Measurements from ENCODE around the gene ADGRA1. TPM values are rescaled to one million over a fixed set of nuclear protein-coding genes. Genes with fewer than 3 reads are reported as not detected.
"Not testable (repeated sequence)": the region's sequence is repeated elsewhere in the genome, so short reads cannot be mapped to it uniquely, and the experiment has no call there.

ADGRA1 gene
- total RNA-seq, 4 donors from 2014 or later = not detected

DNA sequence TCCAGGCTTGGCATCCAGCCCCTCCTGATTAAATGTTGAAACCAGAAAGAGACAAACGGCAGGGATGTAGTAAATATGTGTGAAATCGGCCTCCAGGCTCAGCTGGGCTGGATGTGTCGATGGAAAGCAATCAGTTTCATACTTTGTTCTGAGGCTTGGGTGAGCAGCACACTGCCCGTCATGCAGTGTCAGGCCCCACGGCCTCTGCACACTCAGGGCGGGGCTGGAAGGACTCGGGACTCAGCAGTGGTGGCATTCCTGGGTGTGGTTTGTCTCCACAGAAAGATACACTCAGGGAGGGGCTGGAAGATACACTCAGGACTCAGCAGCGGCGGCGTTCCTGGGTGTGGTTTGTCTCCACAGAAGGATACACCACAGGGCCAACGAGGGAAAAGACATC lies 22.0 kb downstream of the ADGRA1 start:
- Histone ChIP-seq H3K27ac (peak overlapping the region; percentile 76 to 89 (median 82)), H3K27me3 (no peaks in the 10 kb centered on the region), H3K9me3 (no peaks in the 10 kb centered on the region), H3K36me3 (no peaks in the 10 kb centered on the region), H3K4me3 (peak overlapping the region in 1 of 4 donors; percentile 17), H3K4me1 (peaks cover 12 to 14% of the 10 kb centered on the region in 2 donors)
- in situ Hi-C loops (cut with MboI; ENCODE audit: low sequenced_read_pairs in 4 of 4) (loop anchor here in 1 of 4 donors (25.0 kb wide), 1 partner anchor 172 kb away; the partner anchor contains the start of gene CFAP46), intact Hi-C loops (cut with DNase I; ENCODE audit: low total_unique reads) (loop anchor here (10.0 kb wide), 1 partner anchor 645 kb away; no protein-coding TSS in a partner anchor)
- DNase-seq (peak; percentile 31 to 78), ATAC-seq (peak; percentile 78 to 80)
- TF ChIP-seq, protein P1, sequence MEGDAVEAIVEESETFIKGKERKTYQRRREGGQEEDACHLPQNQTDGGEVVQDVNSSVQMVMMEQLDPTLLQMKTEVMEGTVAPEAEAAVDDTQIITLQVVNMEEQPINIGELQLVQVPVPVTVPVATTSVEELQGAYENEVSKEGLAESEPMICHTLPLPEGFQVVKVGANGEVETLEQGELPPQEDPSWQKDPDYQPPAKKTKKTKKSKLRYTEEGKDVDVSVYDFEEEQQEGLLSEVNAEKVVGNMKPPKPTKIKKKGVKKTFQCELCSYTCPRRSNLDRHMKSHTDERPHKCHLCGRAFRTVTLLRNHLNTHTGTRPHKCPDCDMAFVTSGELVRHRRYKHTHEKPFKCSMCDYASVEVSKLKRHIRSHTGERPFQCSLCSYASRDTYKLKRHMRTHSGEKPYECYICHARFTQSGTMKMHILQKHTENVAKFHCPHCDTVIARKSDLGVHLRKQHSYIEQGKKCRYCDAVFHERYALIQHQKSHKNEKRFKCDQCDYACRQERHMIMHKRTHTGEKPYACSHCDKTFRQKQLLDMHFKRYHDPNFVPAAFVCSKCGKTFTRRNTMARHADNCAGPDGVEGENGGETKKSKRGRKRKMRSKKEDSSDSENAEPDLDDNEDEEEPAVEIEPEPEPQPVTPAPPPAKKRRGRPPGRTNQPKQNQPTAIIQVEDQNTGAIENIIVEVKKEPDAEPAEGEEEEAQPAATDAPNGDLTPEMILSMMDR (IDR thresholded peaks at IDR 0.05 in 4 of 5, conservative IDR thresholded peaks at IDR 0.05 in 1 of 5) = no peak
- TF ChIP-seq POLR2A (IDR thresholded peaks at IDR 0.05) = no peak

DNA sequence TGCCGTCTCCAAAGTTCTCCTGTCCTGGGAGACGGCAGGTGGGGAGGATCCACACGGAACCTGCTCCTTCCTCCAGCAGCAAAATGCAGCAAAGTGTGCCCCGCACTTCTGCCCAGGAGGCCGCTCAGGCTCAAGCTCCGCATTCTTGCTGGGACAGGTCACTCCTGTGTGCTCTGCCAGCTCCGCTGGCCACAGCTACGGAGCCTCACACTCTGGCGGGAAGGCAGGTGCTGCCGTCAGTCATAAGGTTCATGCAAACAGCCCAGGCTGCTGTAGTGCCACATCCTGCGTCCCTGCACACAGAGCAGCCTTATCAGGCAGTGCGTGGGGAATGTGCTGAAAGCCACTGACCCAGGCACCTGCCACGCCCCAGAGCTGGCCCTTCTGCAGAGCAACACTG lies 22.4 kb downstream of the ADGRA1 start:
- H3K9me3 ChIP-seq = no peaks in the 10 kb centered on the region
- in situ Hi-C loops (cut with MboI; ENCODE audit: low sequenced_read_pairs in 4 of 4) = loop anchor here in 1 of 4 donors (25.0 kb wide), 1 partner anchor 173 kb away; the partner anchor contains the start of gene CFAP46
- peak; percentile 91 to 94 for ATAC-seq
- peak; percentile 86 to 96 for DNase-seq
- TF ChIP-seq, protein P1 (IDR thresholded peaks at IDR 0.05 in 4 of 5, conservative IDR thresholded peaks at IDR 0.05 in 1 of 5) = no peak
- peak in 1 of 2 donors; percentile 60 for TF ChIP-seq POLR2A (IDR thresholded peaks at IDR 0.05)
- peak overlapping the region; percentile 76 to 89 (median 82) for H3K27ac ChIP-seq
- H3K4me3 ChIP-seq = peak overlapping the region in 1 of 4 donors; percentile 17
- intact Hi-C loops (cut with DNase I; ENCODE audit: low total_unique reads) = loop anchor here (10.0 kb wide), 1 partner anchor 645 kb away; no protein-coding TSS in a partner anchor
- peaks cover 12 to 14% of the 10 kb centered on the region in 2 donors for H3K4me1 ChIP-seq
- no peaks in the 10 kb centered on the region for H3K27me3 ChIP-seq
- H3K36me3 ChIP-seq = no peaks in the 10 kb centered on the region

DNA sequence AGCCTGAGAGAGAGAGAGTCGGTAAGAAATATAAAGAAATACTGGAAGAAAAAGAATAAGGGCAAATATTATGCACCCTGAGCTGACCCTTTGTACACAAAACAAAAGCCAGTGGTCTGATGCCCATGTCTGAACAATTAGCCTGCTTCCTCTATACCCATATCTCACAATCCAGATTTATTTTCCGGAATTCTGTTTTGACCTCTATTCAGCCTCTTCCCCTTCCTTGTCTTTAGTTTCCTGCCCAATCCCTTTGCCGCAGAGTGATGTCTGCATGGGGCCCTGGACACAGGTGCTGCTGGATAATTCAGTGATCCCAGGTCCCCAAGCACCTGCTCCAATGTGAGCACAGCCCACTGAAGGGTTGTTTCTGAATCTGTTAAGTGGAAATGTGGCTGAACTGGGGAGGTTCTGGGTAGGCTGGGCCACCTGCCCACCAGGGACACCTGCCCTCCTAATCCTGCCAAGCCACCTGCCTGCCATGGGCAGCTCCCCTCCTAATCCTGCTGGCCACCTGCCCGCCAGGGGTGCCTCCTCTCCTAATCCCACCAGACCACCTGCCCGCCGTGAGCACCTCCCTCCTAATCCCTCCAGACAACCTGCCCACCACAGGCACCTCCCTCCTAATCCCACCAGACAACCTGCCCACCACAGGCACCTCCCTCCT lies 23.0 kb downstream of the ADGRA1 start:
- peak overlapping the region; percentile 76 to 89 (median 82) for H3K27ac ChIP-seq

DNA sequence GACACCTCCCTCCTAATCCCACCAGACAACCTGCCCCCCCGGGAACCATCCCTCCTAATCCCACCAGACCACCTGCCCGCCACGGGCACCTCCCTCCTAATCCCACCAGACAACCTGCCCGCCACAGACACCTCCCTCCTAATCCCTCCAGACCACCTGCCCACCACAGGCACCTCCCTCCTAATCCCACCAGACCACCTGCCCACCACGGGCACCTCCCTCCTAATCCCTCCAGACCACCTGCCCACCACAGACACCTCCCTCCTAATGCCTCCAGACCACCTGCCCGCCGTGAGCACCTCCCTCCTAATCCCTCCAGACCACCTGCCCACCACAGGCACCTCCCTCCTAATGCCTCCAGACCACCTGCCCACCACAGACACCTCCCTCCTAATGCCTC lies 23.9 kb downstream of the ADGRA1 start:
- in situ Hi-C loops (cut with MboI; ENCODE audit: low sequenced_read_pairs in 4 of 4) (loop anchor here in 1 of 4 donors (25.0 kb wide), 1 partner anchor 174 kb away; the partner anchor contains the start of gene CFAP46), intact Hi-C loops (cut with DNase I; ENCODE audit: low total_unique reads) (loop anchor here (10.0 kb wide), 1 partner anchor 647 kb away; no protein-coding TSS in a partner anchor)
- ATAC-seq, DNase-seq, H3K27ac ChIP-seq, H3K36me3 ChIP-seq, H3K27me3 ChIP-seq, H3K4me3 ChIP-seq, H3K9me3 ChIP-seq: not testable (repeated sequence)
- peaks cover 14 to 15% of the 10 kb centered on the region in 2 donors for H3K4me1 ChIP-seq

More for the DNA sequence above, 23.0 kb downstream of the ADGRA1 start:
- in situ Hi-C loops (cut with MboI; ENCODE audit: low sequenced_read_pairs in 4 of 4) (loop anchor here in 1 of 4 donors (25.0 kb wide), 1 partner anchor 173 kb away; the partner anchor contains the start of gene CFAP46), intact Hi-C loops (cut with DNase I; ENCODE audit: low total_unique reads) (loop anchor here (10.0 kb wide), 1 partner anchor 646 kb away; no protein-coding TSS in a partner anchor)
- Histone ChIP-seq H3K4me3 (no peak overlapping the region), H3K9me3 (no peaks in the 10 kb centered on the region), H3K4me1 (peaks cover 12 to 14% of the 10 kb centered on the region in 2 donors), H3K36me3 (no peaks in the 10 kb centered on the region), H3K27me3 (no peaks in the 10 kb centered on the region)
- ATAC-seq (peak in 1 of 2 donors; percentile 4), DNase-seq (peak in 1 of 2 donors; percentile 26)
- TF ChIP-seq, protein P1 (IDR thresholded peaks at IDR 0.05 in 4 of 5, conservative IDR thresholded peaks at IDR 0.05 in 1 of 5) = no peak
- no peak for TF ChIP-seq POLR2A (IDR thresholded peaks at IDR 0.05)

Measured in gastrocnemius medialis (tissue), 4 donors.